Transverse colon (tissue), 4 donors: ENCODE measurements around the gene SNED1. TPM values are rescaled to one million over a fixed set of nuclear protein-coding genes. Genes with fewer than 3 reads are reported as not detected.

ENCODE experiments used
- DNase-seq: peaks from one replicate; pipeline ENCODE4 v3.0.0-alpha.2; 2019
- H3K27ac ChIP-seq, 4 donors: fragments of 200-600 bp; sonication (generic); 2 replicates each; pipeline ENCODE4 v1.5.1; 2016 to 2018; ENCODE audit warnings: inconsistent platforms in 4 of 4
- H3K27me3 ChIP-seq: fragments of 200-600 bp; sonication (generic); 2 replicates; pipeline ENCODE4 v1.5.1; 2017; ENCODE audit warnings: inconsistent platforms
- H3K36me3 ChIP-seq, 4 donors: fragments of 200-600 bp; sonication (generic); 2 replicates each; pipeline ENCODE4 v1.5.1; 2017 to 2019; ENCODE audit warnings: inconsistent platforms in 4 of 4
- H3K4me1 ChIP-seq, 4 donors: fragments of 200-600 bp; sonication (generic); 2 replicates each; pipeline ENCODE4 v1.5.1; 2017 to 2020; ENCODE audit warnings: inconsistent platforms in 4 of 4
- H3K4me3 ChIP-seq, 4 donors: fragments of 200-600 bp; sonication (generic); 1 replicate in 1 of 4; 2 replicates in 3 of 4; pipeline versions ENCODE4 v1.5.1 to v1.6.1; 2017 to 2019; ENCODE audit warnings: inconsistent platforms in 4 of 4
- H3K9me3 ChIP-seq, 2 donors: fragments of 200-600 bp; sonication (generic); 2 replicates each; pipeline ENCODE4 v1.5.1; 2017 to 2019; ENCODE audit warnings: inconsistent platforms in 2 of 2
- CTCF ChIP-seq, 5 experiments: fragments of 200-600 bp in 3 of 5; fragments of 450-650 bp in 2 of 5; sonication (generic) in 3 of 5; IDR thresholded peaks; 1 replicate in 2 of 5; 2 replicates in 3 of 5; pipeline ENCODE4 v1.5.1; 2016 to 2017; ENCODE audit warnings: antibody characterized with exemption in 5 of 5, inconsistent platforms in 3 of 5, mild to moderate bottlenecking in 2 of 5, moderate library complexity in 1 of 5
- EP300 ChIP-seq: sonication (generic); formaldehyde crosslinking; IDR thresholded peaks from one replicate; pipeline ENCODE4 v1.6.1; 2017; ENCODE audit warnings: antibody characterized with exemption, low read depth
- POLR2A ChIP-seq: fragments of 450-650 bp; IDR thresholded peaks from one replicate; pipeline ENCODE4 v1.6.1; 2016; ENCODE audit warnings: antibody characterized with exemption, mild to moderate bottlenecking, moderate library complexity
- POLR2AphosphoS5 ChIP-seq, 3 donors: sonication (generic); formaldehyde crosslinking; IDR thresholded peaks; one replicate each; pipeline ENCODE4 v1.6.1; 2016; ENCODE audit warnings: antibody characterized with exemption in 3 of 3
- WGBS, 2 donors: methylation state at CpG; one replicate each; pipeline ENCODE4 v1.1.5; 2018; ENCODE audit warnings: low coverage in 1 of 2; 5-methylcytosine and 5-hydroxymethylcytosine counted together
- in situ Hi-C, 4 donors: fragments of 200-750 bp; cut with MboI; loops; one replicate each; pipeline versions ENCODE4 v1.15.0 to v1.15.1; 2017; ENCODE audit warnings: low sequenced_read_pairs in 3 of 4, low pct_ligation_motif_present in 1 of 4, low pct_unique_long_range_greater_than_20kb in 1 of 4
- intact Hi-C: fragments of 100-400 bp; cut with DNase I; formaldehyde crosslinking; loops from one replicate; pipeline ENCODE4 v1.15.1; 2023; ENCODE audit warnings: low total_unique reads
- total RNA-seq, 4 donors: library from RNA; depleted of rRNA; stranded (reverse); fragments of >200 nt; gene quantifications; one replicate each; pipeline ENCODE4 v1.1.0, GENCODE V29; 2016

Gene SNED1
- total RNA-seq, 4 donors from 2014 or later, result 8.2 to 65.5 (median 30.0) TPM

- Histone ChIP-seq H3K36me3 (no peaks in the 10 kb centered on the region), H3K4me1 (no peaks in the 10 kb centered on the region), H3K27me3 (peaks cover 7% of the 10 kb centered on the region), H3K27ac (no peak overlapping the region), H3K9me3 (peaks cover 17 to 19% of the 10 kb centered on the region in 2 donors), H3K4me3 (no peak overlapping the region)
- no peak for DNase-seq
- TF ChIP-seq POLR2AphosphoS5 (IDR thresholded peaks at IDR 0.05) (no peak), EP300 (no peak), POLR2A (no peak), CTCF (IDR thresholded peaks at IDR 0.05) (no peak)
- 40 to 93% methylated on average over 1 of the region's 1 CpG for WGBS, 2 donors
- in situ Hi-C loops, result no loop called here
- intact Hi-C loops, result no loop called here
Observed at GRCh38 chr2:241003830-241004564, 5.6 kb downstream of the SNED1 start.

- Histone ChIP-seq H3K36me3 (no peaks in the 10 kb centered on the region), H3K27ac (no peak overlapping the region), H3K4me3 (no peak overlapping the region), H3K4me1 (peaks cover 0 to 15% (median 12%) of the 10 kb centered on the region in 4 donors), H3K27me3 (no peaks in the 10 kb centered on the region), H3K9me3 (peaks cover 17 to 19% of the 10 kb centered on the region in 2 donors)
- 93 to 100% methylated on average over 1 to 2 of the region's 2 CpGs for WGBS, 2 donors
- in situ Hi-C loops, result no loop called here
- DNase-seq, result no peak
- no peak for TF ChIP-seq EP300
- TF ChIP-seq POLR2AphosphoS5 (IDR thresholded peaks at IDR 0.05), result no peak
- TF ChIP-seq CTCF (IDR thresholded peaks at IDR 0.05), result no peak
- TF ChIP-seq POLR2A, result no peak
- intact Hi-C loops, result no loop called here
Observed at GRCh38 chr2:241005569-241005968, 7.2 kb downstream of the SNED1 start.

GRCh38 chr2:241006412-241006811, 8.0 kb downstream of the SNED1 start:
- WGBS, 2 donors, result 82 to 83% methylated on average over 2 to 3 of the region's 3 CpGs
- H3K4me1 ChIP-seq, result peaks cover 0 to 19% (median 14%) of the 10 kb centered on the region in 4 donors
- peaks cover 17 to 19% of the 10 kb centered on the region in 2 donors for H3K9me3 ChIP-seq
- TF ChIP-seq CTCF (IDR thresholded peaks at IDR 0.05), result no peak
- no peak for TF ChIP-seq EP300
- no peak for TF ChIP-seq POLR2AphosphoS5 (IDR thresholded peaks at IDR 0.05)
- no peak for TF ChIP-seq POLR2A
- intact Hi-C loops, result no loop called here
- in situ Hi-C loops, result no loop called here
- DNase-seq, result no peak
- H3K36me3 ChIP-seq, result no peaks in the 10 kb centered on the region
- H3K27ac ChIP-seq, result no peak overlapping the region
- H3K27me3 ChIP-seq, result no peaks in the 10 kb centered on the region
- no peak overlapping the region for H3K4me3 ChIP-seq

GRCh38 chr2:241007111-241007510, 8.7 kb downstream of the SNED1 start:
- Histone ChIP-seq H3K27ac (no peak overlapping the region), H3K36me3 (no peaks in the 10 kb centered on the region), H3K4me1 (peaks cover 0 to 19% (median 14%) of the 10 kb centered on the region in 4 donors), H3K9me3 (peaks cover 17 to 19% of the 10 kb centered on the region in 2 donors), H3K4me3 (no peak overlapping the region), H3K27me3 (no peaks in the 10 kb centered on the region)
- in situ Hi-C loops, result no loop called here
- 88 to 100% methylated on average over 4 to 7 of the region's 7 CpGs for WGBS, 2 donors
- no peak for DNase-seq
- TF ChIP-seq POLR2AphosphoS5 (IDR thresholded peaks at IDR 0.05), result no peak
- no peak for TF ChIP-seq CTCF (IDR thresholded peaks at IDR 0.05)
- no peak for TF ChIP-seq EP300
- TF ChIP-seq POLR2A, result no peak
- intact Hi-C loops, result no loop called here
